ENCODE measurements around the gene ANGPTL2.

DNA sequence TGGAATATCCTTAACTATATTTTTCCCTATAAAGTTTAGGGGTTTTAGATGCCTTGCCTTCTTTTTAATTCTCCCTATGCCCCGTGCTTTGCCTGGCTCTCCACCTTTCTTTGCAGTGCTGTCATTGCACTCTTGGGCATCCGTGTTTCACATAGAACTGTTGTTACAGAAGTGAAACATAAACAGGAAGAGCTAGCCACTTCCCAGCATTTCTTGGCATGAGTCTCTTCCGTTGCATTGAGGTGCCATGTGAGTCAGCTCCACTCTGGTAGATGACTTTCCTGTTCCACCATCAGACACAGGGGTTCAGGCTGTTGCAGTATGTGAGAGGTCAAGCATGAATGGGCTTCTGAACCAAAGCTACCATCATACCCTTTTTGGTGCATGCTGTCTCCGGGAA, 73.4 kb downstream of the ANGPTL2 start:
- TF ChIP-seq, protein P1, sequence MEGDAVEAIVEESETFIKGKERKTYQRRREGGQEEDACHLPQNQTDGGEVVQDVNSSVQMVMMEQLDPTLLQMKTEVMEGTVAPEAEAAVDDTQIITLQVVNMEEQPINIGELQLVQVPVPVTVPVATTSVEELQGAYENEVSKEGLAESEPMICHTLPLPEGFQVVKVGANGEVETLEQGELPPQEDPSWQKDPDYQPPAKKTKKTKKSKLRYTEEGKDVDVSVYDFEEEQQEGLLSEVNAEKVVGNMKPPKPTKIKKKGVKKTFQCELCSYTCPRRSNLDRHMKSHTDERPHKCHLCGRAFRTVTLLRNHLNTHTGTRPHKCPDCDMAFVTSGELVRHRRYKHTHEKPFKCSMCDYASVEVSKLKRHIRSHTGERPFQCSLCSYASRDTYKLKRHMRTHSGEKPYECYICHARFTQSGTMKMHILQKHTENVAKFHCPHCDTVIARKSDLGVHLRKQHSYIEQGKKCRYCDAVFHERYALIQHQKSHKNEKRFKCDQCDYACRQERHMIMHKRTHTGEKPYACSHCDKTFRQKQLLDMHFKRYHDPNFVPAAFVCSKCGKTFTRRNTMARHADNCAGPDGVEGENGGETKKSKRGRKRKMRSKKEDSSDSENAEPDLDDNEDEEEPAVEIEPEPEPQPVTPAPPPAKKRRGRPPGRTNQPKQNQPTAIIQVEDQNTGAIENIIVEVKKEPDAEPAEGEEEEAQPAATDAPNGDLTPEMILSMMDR (IDR thresholded peaks at IDR 0.05): peak in 4 of 6 experiments; percentile 24 to 43 (median 34)
- TF ChIP-seq POLR2A (IDR thresholded peaks at IDR 0.05): no peak
